ENCODE results near the gene ZBTB20.

GRCh38 chr3:114550165-114550564, 596.9 kb downstream of the ZBTB20 start:
- TF ChIP-seq, protein P1, sequence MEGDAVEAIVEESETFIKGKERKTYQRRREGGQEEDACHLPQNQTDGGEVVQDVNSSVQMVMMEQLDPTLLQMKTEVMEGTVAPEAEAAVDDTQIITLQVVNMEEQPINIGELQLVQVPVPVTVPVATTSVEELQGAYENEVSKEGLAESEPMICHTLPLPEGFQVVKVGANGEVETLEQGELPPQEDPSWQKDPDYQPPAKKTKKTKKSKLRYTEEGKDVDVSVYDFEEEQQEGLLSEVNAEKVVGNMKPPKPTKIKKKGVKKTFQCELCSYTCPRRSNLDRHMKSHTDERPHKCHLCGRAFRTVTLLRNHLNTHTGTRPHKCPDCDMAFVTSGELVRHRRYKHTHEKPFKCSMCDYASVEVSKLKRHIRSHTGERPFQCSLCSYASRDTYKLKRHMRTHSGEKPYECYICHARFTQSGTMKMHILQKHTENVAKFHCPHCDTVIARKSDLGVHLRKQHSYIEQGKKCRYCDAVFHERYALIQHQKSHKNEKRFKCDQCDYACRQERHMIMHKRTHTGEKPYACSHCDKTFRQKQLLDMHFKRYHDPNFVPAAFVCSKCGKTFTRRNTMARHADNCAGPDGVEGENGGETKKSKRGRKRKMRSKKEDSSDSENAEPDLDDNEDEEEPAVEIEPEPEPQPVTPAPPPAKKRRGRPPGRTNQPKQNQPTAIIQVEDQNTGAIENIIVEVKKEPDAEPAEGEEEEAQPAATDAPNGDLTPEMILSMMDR (IDR thresholded peaks at IDR 0.05; ENCODE audit: low read length): no peak
- TF ChIP-seq EZH2 (optimal IDR thresholded peaks at IDR 0.05; ENCODE audit: low read depth, low read length): no peak

Data from MM.1S (cell line).